ENCODE measurements around the gene ESRRA. TPM values are rescaled to one million over a fixed set of nuclear protein-coding genes. Genes with fewer than 3 reads are reported as not detected.

The ESRRA gene
- total RNA-seq, result 21.6 and 31.4 TPM in 2 replicates

DNA sequence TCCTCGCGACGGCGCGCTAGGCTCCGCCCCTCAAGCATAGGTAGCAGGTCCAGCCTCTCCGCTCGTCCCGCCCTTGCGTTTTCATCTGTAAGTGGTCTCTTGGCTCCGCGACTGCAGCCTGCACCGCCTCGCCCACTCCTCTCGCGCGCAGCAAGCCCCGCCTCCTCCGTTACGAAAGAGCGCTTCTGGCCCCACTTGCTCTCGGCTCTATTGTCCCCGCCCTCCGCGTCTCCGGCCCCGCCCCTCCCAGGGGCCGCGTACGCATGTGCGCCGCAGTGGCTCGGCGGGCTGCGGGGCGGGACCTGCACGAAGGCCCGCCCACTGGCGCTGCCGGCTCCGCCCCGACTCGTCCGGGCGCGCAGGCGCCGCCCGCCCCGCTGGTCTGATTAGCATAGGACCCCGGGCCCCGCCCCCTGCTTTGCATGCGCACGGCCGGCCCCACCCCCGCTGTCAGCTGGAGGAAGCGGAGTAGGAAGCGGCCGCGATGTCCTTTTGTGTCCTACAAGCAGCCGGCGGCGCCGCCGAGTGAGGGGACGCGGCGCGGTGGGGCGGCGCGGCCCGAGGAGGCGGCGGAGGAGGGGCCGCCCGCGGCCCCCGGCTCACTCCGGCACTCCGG is at the start of gene ESRRA:
Gene ESRRA, plus strand, starts transcription at position 450 of the 616 bp plus-strand sequence. CDS start 1,656 bp downstream, outside the sequence.

DNA sequence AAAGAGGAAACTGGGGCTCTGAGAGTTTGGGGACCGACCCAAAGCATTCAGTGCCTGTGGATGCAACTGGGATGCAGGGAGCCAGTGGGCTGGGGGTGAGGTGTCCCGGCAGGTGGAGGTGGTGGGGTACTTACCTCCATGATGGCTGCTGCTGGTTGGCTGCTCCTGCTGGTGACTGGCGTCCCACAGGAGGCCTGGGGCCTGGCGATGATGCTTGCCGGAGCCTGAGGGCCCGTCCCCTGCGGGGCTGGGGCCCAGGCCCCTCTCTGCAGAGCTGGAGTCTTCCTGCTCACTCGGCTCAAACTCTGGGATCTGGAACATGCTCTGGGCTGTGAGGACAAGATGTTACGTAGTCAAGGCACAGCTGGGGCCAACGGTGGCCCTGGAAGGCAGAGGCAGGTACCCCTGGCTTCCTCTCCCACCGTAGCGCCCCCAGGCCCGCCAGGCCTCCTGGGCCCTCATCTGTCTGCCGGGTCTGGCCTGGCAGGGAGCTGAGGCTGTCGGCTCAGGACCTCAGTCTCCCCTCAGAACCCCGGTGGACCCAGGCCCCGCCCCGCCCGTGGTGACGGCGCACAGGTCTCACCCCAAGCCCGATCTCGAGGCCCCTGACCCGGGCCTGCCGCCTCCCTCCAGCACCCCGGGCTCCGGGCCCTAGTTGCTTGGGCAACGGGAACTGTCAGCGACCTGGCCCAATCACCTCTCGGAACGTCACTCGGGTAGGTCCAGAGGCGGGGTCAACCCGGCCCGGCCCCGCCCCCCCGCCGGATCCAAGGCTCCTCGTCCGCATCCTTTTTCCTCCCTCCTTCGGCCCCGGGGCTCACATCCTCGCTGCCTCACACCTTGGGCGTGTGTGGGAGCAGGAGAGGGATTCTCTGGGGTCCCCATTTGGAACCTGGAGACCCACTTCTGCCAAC is 21.0 kb upstream of the ESRRA start, which contains the start of gene BAD:
Gene BAD, minus strand, starts transcription at position 618 of the 914 bp plus-strand sequence. Its CDS starts 297 bp downstream, at position 321.

DNA sequence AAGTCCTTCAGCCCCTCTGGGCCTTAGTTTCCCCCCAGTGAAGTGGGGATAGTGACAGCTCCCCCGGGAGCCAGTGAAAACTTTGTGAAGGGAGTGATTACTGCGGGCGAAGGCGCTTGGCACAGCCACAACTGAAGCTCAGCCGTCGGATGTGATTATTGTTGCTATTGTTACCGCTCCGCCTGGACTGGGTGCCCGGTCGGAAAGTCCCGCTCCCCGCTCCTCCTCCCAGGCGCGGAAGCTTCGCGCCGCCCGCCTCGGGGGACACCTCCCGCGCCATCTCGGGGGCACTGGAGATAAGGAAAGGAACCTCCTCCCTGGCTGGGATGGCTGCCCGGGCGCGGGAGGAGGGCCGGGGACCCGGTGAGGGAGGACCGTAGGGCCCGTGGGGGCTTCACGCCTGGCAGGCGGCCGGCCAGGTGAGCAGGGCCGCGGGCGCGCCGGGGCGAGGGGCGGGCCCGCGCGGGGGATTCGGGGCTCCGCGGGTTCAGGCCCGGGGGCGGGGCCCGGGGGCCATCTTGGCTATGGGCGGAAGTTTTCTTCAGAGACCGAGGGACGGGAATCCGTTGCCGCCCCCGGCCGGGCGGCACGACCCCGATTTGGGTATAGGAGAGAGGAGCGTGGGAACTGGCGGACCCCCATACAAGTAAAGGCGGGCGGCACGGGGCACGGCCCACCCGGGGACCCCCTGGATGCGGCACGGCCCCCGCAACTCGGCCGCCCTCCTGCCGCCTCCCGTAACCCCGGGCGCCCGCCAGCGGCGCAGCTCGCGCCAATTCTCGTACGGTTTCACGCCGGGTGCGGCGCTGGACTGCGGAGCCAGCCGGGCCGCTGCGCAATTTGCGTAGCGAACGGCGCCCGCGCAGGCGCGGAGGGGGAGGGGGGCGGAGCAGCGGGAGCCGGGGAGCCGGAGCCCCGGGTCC is 20.1 kb upstream of the ESRRA start, which contains the start of gene GPR137:
Gene GPR137, plus strand, starts transcription at position 887 of the 923 bp plus-strand sequence. CDS start 677 bp downstream, outside the sequence.

DNA sequence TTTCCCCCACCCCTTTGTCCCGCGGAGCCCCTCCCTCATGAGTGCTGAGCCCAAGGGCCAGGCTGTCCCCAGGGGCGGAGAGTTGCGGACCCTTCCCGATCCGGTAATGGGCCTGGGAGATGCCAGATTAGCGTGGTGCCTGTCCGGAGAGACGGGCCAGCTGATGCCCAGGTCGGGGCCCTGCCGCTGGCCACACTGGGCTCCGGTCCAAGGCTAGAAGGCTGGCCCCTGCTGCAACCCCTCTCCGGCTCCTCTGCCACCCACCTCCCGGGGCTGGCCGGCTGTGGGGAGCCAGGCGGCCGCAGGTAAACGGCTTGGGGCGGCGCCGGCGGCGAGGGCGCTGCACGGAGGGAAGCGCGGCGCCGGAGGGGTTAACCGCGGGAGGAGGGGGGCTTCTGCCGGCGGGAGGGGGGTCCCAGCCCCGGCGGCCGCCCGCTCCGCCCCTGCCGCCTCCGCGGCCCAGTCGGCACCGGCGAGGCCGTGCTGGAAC is 14.0 kb upstream of the ESRRA start, which contains the start of gene KCNK4:
Gene KCNK4, plus strand, starts transcription at position 41 of the 490 bp plus-strand sequence. CDS start 1,717 bp downstream, outside the sequence.

DNA sequence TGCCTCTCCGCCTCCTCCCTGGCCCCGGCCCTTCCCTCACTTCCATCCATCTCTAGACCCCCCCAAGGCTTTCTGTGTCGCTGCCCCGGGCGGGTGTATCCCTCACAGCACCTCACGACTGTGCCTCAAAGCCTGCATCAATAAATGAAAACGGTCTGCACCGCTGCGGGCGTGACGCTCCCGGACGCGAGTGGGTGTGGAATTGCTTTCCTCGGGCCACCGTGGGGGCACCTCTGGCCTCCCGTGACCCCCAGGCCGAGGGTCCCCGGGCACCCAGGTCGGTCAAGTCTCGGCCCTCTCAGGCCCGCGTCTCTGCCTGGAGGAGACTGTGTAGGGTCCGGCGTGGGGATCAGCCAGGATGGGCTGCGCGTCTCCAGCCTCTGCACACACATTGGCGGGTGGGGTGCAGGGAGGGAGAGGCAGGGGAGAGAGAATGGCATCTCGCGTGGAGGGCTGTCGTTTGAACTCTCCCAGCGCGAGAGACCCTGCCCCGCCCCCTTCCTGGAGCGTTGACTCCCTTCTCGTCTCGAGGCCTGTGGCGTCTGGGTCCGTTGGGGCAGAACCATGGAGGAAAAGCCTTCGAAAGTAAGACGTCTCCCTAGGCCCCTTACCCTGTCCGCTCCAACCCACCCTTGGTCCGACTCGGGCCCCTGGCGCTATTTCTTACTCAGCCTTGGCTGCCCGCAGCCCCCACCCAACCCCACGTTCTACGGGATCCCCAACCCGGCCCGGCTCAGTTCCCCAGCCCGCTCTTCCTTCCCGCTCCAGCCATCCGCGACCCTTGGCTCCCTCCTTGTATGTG is 5.3 kb upstream of the ESRRA start, which contains the start of gene CATSPERZ:
Gene CATSPERZ, plus strand, starts transcription at position 512 of the 802 bp plus-strand sequence. Its CDS starts 53 bp downstream, at position 565.

DNA sequence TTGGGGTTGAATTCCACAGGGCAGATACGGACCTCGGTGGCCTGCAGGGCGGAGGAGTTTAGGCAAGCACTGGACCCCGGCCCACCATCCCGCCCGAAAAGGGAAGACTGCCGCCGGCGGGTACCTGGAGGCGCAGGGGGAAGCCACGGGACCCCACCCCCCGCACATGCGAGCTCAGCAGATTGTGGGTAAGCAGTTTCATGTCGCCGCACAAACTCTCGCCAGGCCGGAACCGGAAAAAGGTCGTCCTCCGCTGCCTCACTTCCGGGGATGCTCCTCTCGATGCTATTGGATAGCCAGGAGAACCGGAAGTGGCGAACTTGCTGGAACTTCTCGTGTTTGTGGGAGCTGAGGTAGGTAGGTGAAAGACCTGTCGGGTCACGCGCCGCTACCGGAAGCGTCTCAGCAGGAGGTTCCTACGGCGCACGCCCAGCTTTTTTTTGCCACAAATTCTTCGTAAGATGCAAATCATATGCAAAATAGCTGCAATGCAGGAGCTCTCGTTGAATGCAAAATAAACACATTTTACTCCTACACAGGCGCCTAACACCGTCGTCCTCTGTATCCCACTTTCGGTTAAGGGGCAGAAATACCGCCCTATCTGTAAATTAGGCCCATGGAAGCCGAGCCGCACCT is 12.1 kb downstream of the ESRRA start, which contains the start of gene TRMT112:
Gene TRMT112, minus strand, starts transcription at position 235 of the 636 bp plus-strand sequence. Its CDS starts 33 bp downstream, at position 202.

DNA sequence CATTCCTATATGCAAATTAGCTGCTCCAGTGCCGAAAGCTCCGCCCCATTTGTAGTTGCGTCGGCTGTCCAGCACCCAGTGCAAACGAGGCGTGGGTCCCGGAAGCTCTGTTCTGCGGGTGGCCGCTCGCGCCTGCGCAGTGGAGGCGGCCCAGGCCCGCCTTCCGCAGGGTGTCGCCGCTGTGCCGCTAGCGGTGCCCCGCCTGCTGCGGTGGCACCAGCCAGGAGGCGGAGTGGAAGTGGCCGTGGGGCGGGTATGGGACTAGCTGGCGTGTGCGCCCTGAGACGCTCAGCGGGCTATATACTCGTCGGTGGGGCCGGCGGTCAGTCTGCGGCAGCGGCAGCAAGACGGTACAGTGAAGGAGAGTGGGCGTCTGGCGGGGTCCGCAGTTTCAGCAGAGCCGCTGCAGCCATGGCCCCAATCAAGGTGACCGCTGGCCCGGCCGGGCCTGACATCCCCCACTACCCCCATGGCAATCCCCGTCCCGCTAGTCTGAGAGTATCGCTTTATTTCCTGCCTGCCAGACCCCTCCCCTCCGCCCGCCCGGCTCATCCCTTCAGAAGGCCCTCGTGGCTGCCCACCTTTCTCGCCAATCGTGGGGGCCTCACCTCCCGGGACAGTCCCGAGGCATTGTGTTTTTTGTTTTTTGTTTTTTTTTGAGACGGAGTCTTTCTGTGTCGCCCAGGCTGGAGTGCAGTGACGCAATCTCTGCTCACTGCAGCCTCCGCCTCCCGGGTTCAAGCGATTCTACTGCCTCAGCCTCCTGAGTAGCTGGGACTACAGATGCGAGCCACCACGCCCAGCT is 12.8 kb downstream of the ESRRA start, which contains the start of gene PRDX5:
Gene PRDX5, plus strand, starts transcription at position 161 of the 805 bp plus-strand sequence. Its CDS starts 95 bp downstream, at position 256.

DNA sequence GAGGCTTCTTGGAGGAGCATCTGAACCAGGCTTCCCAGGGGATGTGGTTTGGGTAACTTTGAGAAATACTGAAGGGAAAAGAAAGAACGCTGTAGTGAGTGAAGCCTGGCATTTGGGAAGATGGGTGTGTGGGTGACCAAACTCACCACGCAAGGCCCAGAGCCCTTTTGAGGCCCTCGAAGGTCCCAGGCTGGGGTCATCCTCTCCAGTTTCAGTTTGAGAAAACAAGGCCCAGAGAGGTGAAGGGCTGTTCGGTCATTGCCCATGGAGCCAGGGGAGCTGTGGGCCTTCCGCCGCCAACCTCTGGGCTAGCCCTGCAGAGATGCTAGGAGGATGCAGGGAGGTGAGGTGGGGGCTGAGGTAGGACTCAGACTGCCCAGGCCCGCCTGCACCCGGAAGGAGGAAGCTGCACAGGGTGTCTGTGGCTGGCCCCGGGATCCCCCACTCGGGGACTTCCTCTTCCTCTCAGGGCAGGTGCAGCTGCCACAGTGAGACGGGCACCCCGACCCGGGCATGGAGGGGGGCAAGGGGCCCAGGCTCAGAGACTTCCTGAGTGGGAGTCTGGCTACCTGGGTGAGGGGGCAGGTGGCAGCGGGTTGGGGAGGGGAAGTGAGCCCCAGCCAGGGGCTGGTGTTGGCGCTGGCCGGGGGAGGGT is 34.6 kb downstream of the ESRRA start, which contains the start of gene CCDC88B:
Gene CCDC88B, plus strand, starts transcription at position 451 of the 655 bp plus-strand sequence. Its CDS starts 63 bp downstream, at position 514.

DNA sequence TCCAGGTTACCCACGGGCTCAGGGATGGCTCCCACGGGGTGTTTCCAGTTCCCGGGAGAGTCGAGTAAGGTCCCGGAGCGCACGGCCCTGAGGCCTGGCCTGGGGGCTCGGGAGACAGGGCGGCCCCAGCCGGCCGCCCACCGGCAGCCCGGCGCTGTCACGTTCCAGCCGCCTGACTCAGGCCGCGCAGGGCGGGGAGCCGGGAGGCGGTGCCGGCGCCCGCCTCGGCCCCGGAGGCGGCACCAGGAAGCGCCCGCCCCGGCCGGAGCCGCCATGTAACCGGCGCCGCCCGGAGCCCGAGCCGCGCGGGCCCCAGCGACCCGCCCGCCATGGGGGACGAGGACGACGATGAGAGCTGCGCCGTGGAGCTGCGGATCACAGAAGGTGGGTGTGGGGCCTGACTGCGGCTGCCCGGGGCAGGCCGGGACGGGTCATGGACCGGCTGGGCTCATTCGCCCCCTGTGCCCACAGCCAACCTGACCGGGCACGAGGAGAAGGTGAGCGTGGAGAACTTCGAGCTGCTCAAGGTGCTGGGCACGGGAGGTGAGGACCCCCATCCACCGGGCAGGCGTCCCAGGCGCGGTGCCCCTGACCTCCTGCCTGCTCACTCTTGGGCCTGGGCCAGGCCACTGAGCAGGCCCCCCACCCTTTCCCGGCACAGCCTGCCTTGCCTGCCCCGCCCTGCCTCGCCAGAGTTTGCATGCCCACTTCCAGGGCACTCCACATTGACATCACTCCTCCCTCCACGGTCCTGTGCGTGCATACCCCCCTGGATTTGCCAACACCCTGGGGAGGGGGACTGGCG is 53.8 kb downstream of the ESRRA start, which contains the start of gene RPS6KA4:
Gene RPS6KA4, plus strand, starts transcription at position 256 of the 805 bp plus-strand sequence. Its CDS starts 74 bp downstream, at position 330.

Other genes with a start within 250 kb of the ESRRA start
- gene MACROD1, start 139.4 kb upstream of the ESRRA start, total RNA-seq, result 16.9 and 17.7 TPM in 2 replicates
- gene STIP1, start 119.4 kb upstream of the ESRRA start, total RNA-seq, result 87.2 and 125 TPM in 2 replicates
- 2.0 and 3.3 TPM in 2 replicates for gene FERMT3, start 98.8 kb upstream of the ESRRA start, total RNA-seq
- gene TRPT1, start 79.3 kb upstream of the ESRRA start, total RNA-seq, result 29.6 and 35.1 TPM in 2 replicates
- gene NUDT22, start 79.2 kb upstream of the ESRRA start, total RNA-seq, result 37.1 and 57.7 TPM in 2 replicates
- 9.1 and 11.7 TPM in 2 replicates for gene DNAJC4, start 75.0 kb upstream of the ESRRA start, total RNA-seq
- gene VEGFB, start 70.9 kb upstream of the ESRRA start, total RNA-seq, result 21.6 and 22.1 TPM in 2 replicates
- 64.7 and 76.0 TPM in 2 replicates for gene FKBP2, start 64.4 kb upstream of the ESRRA start, total RNA-seq
- gene PPP1R14B, start 58.6 kb upstream of the ESRRA start, total RNA-seq, result 93.2 and 113 TPM in 2 replicates
- gene PLCB3, start 54.0 kb upstream of the ESRRA start, total RNA-seq, result 25.8 and 28.4 TPM in 2 replicates
- 43.1 and 65.1 TPM in 2 replicates for gene BAD, start 20.9 kb upstream of the ESRRA start, total RNA-seq
- 6.5 and 7.9 TPM in 2 replicates for gene GPR137, start 19.7 kb upstream of the ESRRA start, total RNA-seq
- 0.09 TPM in 1 of 2 replicates, not detected in the other for gene KCNK4, start 14.2 kb upstream of the ESRRA start, total RNA-seq
- 0.43 and 0.95 TPM in 2 replicates for gene CATSPERZ, start 5.2 kb upstream of the ESRRA start, total RNA-seq
- 240 and 246 TPM in 2 replicates for gene TRMT112, start 12.0 kb downstream of the ESRRA start, total RNA-seq
- gene PRDX5, start 12.6 kb downstream of the ESRRA start, total RNA-seq, result 399 and 404 TPM in 2 replicates
- 1.3 and 1.7 TPM in 2 replicates for gene CCDC88B, start 34.7 kb downstream of the ESRRA start, total RNA-seq
- 28.7 and 37.2 TPM in 2 replicates for gene RPS6KA4, start 53.6 kb downstream of the ESRRA start, total RNA-seq

Data from bronchial smooth muscle cell (primary cell).